Upper lobe of left lung (tissue), 4 donors: ENCODE results near the gene GSTM2.

Experiments used
- CTCF ChIP-seq, 6 experiments: fragments of 450-650 bp in 4 of 6; fragments of 200-600 bp in 2 of 6; sonication (generic) in 2 of 6; IDR thresholded peaks; one replicate each; pipeline ENCODE4 v1.5.1; 2016 to 2019; ENCODE audit warnings: antibody characterized with exemption in 6 of 6
- EP300 ChIP-seq, 4 donors: sonication (generic); formaldehyde crosslinking; IDR thresholded peaks; one replicate each; pipeline ENCODE4 v1.5.1; 2017; ENCODE audit warnings: antibody characterized with exemption in 4 of 4, control low read depth in 2 of 4
- POLR2A ChIP-seq, 4 donors: fragments of 450-650 bp; IDR thresholded peaks; one replicate each; pipeline ENCODE4 v1.5.1; 2016 to 2017; ENCODE audit warnings: antibody characterized with exemption in 4 of 4, mild to moderate bottlenecking in 2 of 4
- POLR2AphosphoS5 ChIP-seq, 2 donors: sonication (generic); formaldehyde crosslinking; IDR thresholded peaks; one replicate each; pipeline ENCODE4 v1.5.1; 2017; ENCODE audit warnings: antibody characterized with exemption in 2 of 2

GRCh38 chr1:109649491-109649914 lies 18.4 kb upstream of the GSTM2 start:
- peak in 1 of 6 experiments; percentile 9 for TF ChIP-seq CTCF (IDR thresholded peaks at IDR 0.05)
- TF ChIP-seq POLR2A (IDR thresholded peaks at IDR 0.05) = no peak
- no peak for TF ChIP-seq EP300 (IDR thresholded peaks at IDR 0.05)
- no peak for TF ChIP-seq POLR2AphosphoS5 (IDR thresholded peaks at IDR 0.05)
